Muscle of leg (tissue), 11 donors: ENCODE results near the gene NKIRAS2. TPM values are rescaled to one million over a fixed set of nuclear protein-coding genes. Genes with fewer than 3 reads are reported as not detected.

Source experiments
- DNase-seq: peaks from one replicate; pipeline ENCODE4 v3.0.0; 2013
- H3K27ac ChIP-seq: one replicate; pipeline ENCODE4 v1.5.1; 2013; ENCODE audit warnings: mild to moderate bottlenecking, low read length, control low read depth
- H3K27me3 ChIP-seq: one replicate; pipeline ENCODE4 v1.6.1; 2013; ENCODE audit warnings: low read length; ENCODE audit not compliant: control insufficient read depth, insufficient read depth
- H3K36me3 ChIP-seq: one replicate; pipeline ENCODE4 v1.6.1; 2013; ENCODE audit warnings: low read length; ENCODE audit not compliant: control insufficient read depth, insufficient read depth
- H3K4me1 ChIP-seq: one replicate; pipeline ENCODE4 v1.6.1; 2013; ENCODE audit warnings: low read length; ENCODE audit not compliant: control insufficient read depth, insufficient read depth
- H3K4me3 ChIP-seq: one replicate; pipeline ENCODE4 v1.5.1; 2013; ENCODE audit warnings: low read length, control low read depth
- H3K9me3 ChIP-seq: replicated peaks from 2 replicates; pipeline ENCODE4 v1.6.1; 2013; ENCODE audit warnings: low read depth, low read length; ENCODE audit not compliant: control insufficient read depth
- WGBS: methylation state at CpG from one replicate; pipeline ENCODE4 v1.1.5; 2013; ENCODE audit warnings: missing lambda C conversion rate; ENCODE audit not compliant: insufficient coverage; 5-methylcytosine and 5-hydroxymethylcytosine counted together
- polyA plus RNA-seq, 8 donors: library from polyadenylated mRNA; unstranded; fragments of 120-200 nt; gene quantifications; one replicate each; pipeline versions ENCODE4 v1.2.1 to v1.2.3, GENCODE V29; 2013; ENCODE audit warnings: inconsistent platforms in 1 of 8, low replicate concordance in 1 of 8; ENCODE audit not compliant: insufficient read length in 8 of 8, insufficient read depth in 1 of 8
- total RNA-seq: library from RNA; stranded (reverse); fragments of 120-200 nt; gene quantifications from one replicate; pipeline ENCODE4 v1.2.4, GENCODE V29; 2013

The NKIRAS2 gene
- total and polyA plus RNA-seq, 9 donors = 35.0 to 55.8 (median 47.7) TPM

- Histone ChIP-seq H3K4me1 (peaks cover 50% of the 10 kb centered on the region), H3K27ac (peak overlapping the region; percentile 52)
- 86% methylated on average over 9 of the region's 15 CpGs for WGBS
These were observed 3.8 kb downstream of the NKIRAS2 start for GRCh38 chr17:42023524-42024349.

DNA sequence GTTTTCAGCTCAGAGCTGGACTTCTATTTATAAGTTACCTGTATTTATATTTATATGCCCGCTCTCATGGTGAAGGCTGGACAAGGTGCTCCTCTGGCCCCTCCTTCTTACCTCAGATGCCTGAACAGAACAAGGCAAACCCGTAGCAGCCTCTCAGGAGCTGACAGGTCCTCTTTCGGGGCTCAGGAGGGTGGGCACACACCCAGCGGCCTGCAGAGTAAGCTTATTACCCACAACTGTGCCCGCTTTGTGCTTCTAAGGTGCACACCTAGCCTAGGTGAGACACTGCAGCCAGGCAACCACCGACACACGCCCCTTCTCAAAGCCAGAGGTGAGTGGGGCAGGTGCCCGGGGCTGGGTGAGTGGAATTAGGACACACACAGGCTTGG lies 5.3 kb downstream of the NKIRAS2 start:
- no peaks in the 10 kb centered on the region for H3K9me3 ChIP-seq
- H3K4me1 ChIP-seq = peaks cover 55% of the 10 kb centered on the region
- no peaks in the 10 kb centered on the region for H3K27me3 ChIP-seq
- peaks cover 37% of the 10 kb centered on the region for H3K36me3 ChIP-seq
- WGBS = 74% methylated on average over 4 of the region's 8 CpGs
- no peak overlapping the region for H3K27ac ChIP-seq
- no peak for DNase-seq
- no peak overlapping the region for H3K4me3 ChIP-seq

More at GRCh38 chr17:42023524-42024349, 3.8 kb downstream of the NKIRAS2 start:
- Histone ChIP-seq H3K27me3 (no peaks in the 10 kb centered on the region), H3K36me3 (peaks cover 35% of the 10 kb centered on the region), H3K9me3 (no peaks in the 10 kb centered on the region), H3K4me3 (no peak overlapping the region)
- DNase-seq = peak; percentile 42

DNA sequence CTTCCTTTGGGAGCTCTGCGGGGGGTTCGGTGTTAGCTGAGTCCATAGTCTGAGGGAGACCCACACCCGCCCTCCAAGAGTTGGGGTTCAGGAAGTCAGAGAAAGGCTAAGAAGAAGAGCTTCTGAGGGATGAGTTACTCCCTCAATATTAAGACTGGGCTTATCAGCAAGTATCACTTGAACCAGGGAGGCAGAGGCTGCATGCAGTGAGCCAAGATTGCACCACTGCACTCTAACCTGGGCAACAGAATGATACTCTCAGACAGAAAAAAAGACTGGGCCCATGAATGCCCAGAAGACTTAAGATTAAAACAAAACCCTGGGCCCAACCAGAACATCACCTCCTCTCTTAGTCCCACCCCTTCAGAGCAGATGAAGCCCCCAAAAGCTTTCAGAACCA lies 6.0 kb downstream of the NKIRAS2 start:
- Histone ChIP-seq H3K27me3 (no peaks in the 10 kb centered on the region), H3K36me3 (peaks cover 37% of the 10 kb centered on the region), H3K4me1 (peaks cover 48% of the 10 kb centered on the region), H3K27ac (no peak overlapping the region), H3K9me3 (no peaks in the 10 kb centered on the region), H3K4me3 (no peak overlapping the region)
- no peak for DNase-seq
- no CpG with 5 or more reads among the region's 3 CpGs for WGBS

DNA sequence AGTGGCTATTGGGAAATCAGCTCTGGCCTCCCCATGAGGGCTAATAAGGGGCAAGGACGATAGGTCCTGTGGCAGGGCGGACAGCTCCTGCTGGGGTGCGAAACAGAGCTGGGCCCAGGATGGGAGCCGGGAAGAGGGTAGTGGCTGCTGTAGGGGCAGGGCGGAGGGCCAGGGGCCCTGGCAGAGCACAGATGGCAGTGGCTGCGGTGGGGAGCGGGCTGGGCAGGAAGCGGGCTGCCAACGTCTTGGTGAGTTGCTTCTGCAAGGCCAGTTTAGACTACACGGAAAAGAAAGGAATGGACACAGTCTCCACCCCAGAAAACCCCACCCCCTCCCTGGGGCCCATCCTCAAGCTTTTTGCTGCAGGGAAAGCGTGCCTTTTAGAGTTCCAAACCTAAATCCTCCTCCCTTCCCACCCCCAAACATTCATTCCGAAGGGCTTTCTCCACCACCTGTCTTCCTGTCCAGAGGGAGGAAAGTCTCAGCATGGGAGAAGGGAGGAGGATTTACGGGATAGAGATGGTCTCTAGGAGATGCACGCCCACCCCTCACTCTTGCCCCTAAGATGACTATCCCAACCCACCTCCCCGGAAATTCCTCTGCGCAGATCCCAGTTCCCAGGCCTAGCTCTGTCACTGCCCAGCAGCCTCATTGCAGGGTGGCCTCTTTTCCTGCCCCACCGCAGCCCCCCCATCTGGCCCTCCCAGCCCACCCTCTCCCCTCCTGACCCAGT lies 7.1 kb downstream of the NKIRAS2 start:
- Histone ChIP-seq H3K4me1 (peaks cover 46% of the 10 kb centered on the region), H3K27me3 (no peaks in the 10 kb centered on the region), H3K27ac (peak overlapping the region; percentile 49), H3K36me3 (peaks cover 30% of the 10 kb centered on the region), H3K4me3 (no peak overlapping the region), H3K9me3 (no peaks in the 10 kb centered on the region)
- 31% methylated on average over 9 of the region's 17 CpGs for WGBS
- peak; percentile 72 for DNase-seq

DNA sequence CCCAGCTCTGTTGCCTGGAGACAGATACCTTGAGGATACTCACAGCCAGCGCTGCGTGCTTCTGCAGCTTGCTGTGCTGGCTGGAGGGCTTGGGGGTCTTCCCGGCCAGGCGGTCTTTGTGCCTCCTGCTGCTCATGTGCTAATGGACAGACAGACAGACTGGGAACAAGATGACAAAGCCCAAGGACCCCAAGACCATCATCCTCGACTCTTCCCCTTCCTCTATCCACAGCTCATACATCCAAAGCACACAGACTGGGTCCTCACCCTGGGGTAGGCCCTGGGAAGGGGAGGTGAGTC lies 7.7 kb downstream of the NKIRAS2 start:
- no peak overlapping the region for H3K4me3 ChIP-seq
- no peaks in the 10 kb centered on the region for H3K9me3 ChIP-seq
- peaks cover 46% of the 10 kb centered on the region for H3K4me1 ChIP-seq
- WGBS = 29% methylated on average over 4 of the region's 5 CpGs
- peaks cover 25% of the 10 kb centered on the region for H3K36me3 ChIP-seq
- H3K27me3 ChIP-seq = no peaks in the 10 kb centered on the region
- H3K27ac ChIP-seq = peak overlapping the region; percentile 71
- peak; percentile 58 for DNase-seq

GRCh38 chr17:42027961-42028790 lies 8.3 kb downstream of the NKIRAS2 start:
- Histone ChIP-seq H3K27ac (peak overlapping the region; percentile 71), H3K9me3 (no peaks in the 10 kb centered on the region), H3K4me3 (no peak overlapping the region), H3K4me1 (peaks cover 46% of the 10 kb centered on the region), H3K36me3 (peaks cover 18% of the 10 kb centered on the region), H3K27me3 (no peaks in the 10 kb centered on the region)
- WGBS = 28% methylated on average over 13 of the region's 19 CpGs
- DNase-seq = peak; percentile 24

GRCh38 chr17:42028791-42029127 lies 8.9 kb downstream of the NKIRAS2 start:
- 95% methylated on average over 4 of the region's 7 CpGs for WGBS
- H3K36me3 ChIP-seq = peaks cover 12% of the 10 kb centered on the region
- no peak for DNase-seq
- no peaks in the 10 kb centered on the region for H3K27me3 ChIP-seq
- peaks cover 45% of the 10 kb centered on the region for H3K4me1 ChIP-seq
- H3K27ac ChIP-seq = peak overlapping the region; percentile 71
- no peaks in the 10 kb centered on the region for H3K9me3 ChIP-seq
- no peak overlapping the region for H3K4me3 ChIP-seq

- DNase-seq = peak; percentile 31
- H3K27me3 ChIP-seq = no peaks in the 10 kb centered on the region
These were observed 11.7 kb downstream of the NKIRAS2 start for GRCh38 chr17:42031584-42031983.

DNA sequence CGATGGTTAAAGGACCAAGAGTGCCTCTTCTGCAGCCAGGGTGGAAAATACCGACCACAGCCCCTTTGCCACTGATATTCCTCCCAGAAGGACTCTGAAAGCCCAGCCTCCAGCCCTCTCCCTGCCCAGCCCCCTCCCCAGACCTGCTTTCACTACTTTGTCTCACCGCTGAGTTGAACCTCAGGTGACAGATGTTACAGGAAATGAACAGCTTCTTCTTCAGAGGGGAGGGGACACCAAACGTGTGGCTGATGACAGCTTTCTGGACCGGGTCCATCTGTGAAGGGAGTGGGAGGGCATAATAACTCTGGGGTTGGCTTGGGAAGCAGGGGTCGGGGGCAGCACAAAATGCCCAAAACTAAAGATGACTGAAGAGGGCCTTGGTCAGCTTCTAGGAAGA lies 14.2 kb downstream of the NKIRAS2 start:
- peaks cover 3% of the 10 kb centered on the region for H3K4me1 ChIP-seq
- no peak overlapping the region for H3K4me3 ChIP-seq
- H3K36me3 ChIP-seq = peaks cover 2% of the 10 kb centered on the region
- no peak overlapping the region for H3K27ac ChIP-seq
- no peaks in the 10 kb centered on the region for H3K9me3 ChIP-seq
- H3K27me3 ChIP-seq = no peaks in the 10 kb centered on the region
- no peak for DNase-seq
- WGBS = 36% methylated on average over 4 of the region's 6 CpGs

More at GRCh38 chr17:42031584-42031983, 11.7 kb downstream of the NKIRAS2 start:
- 23% methylated on average over 4 of the region's 6 CpGs for WGBS
- no peak overlapping the region for H3K27ac ChIP-seq
- H3K4me1 ChIP-seq = peaks cover 28% of the 10 kb centered on the region
- no peaks in the 10 kb centered on the region for H3K9me3 ChIP-seq
- H3K4me3 ChIP-seq = no peak overlapping the region
- H3K36me3 ChIP-seq = peaks cover 2% of the 10 kb centered on the region
